ENCODE results near the gene BARHL1. TPM values are rescaled to one million over a fixed set of nuclear protein-coding genes. Genes with fewer than 3 reads are reported as not detected.

The BARHL1 gene
- total RNA-seq, 6 donors from 2014 or later = not detected

GRCh38 chr9:132591244-132591643 lies 8.8 kb downstream of the BARHL1 start:
- Histone ChIP-seq H3K27me3 (peaks cover 0 to 52% (median 33%) of the 10 kb centered on the region in 4 donors), H3K4me3 (no peak overlapping the region)
- 29 to 33% methylated on average over 5 to 6 of the region's 6 CpGs for WGBS, 2 donors

GRCh38 chr9:132591751-132592314 lies 9.4 kb downstream of the BARHL1 start:
- H3K4me1 ChIP-seq = peaks cover 0 to 21% (median 9%) of the 10 kb centered on the region in 4 donors
- DNase-seq = no peak
- peaks cover 0 to 26% (median 20%) of the 10 kb centered on the region in 4 donors for H3K36me3 ChIP-seq
- no peaks in the 10 kb centered on the region for H3K9me3 ChIP-seq
- H3K27ac ChIP-seq = no peak overlapping the region
- TF ChIP-seq POLR2AphosphoS5 (IDR thresholded peaks at IDR 0.05) (no peak), EP300 (IDR thresholded peaks at IDR 0.05) (no peak), CTCF (IDR thresholded peaks at IDR 0.05) (no peak), POLR2A (IDR thresholded peaks at IDR 0.05) (no peak)
- ATAC-seq (ENCODE audit: low FRiP score in 2 of 2) = no peak
- WGBS, 2 donors = 52 to 64% methylated on average over 9 of the region's 9 CpGs
- H3K27me3 ChIP-seq = peaks cover 0 to 46% (median 29%) of the 10 kb centered on the region in 4 donors
- H3K4me3 ChIP-seq = no peak overlapping the region

More at GRCh38 chr9:132591244-132591643, 8.8 kb downstream of the BARHL1 start:
- DNase-seq (no peak), ATAC-seq (ENCODE audit: low FRiP score in 2 of 2) (no peak)
- Histone ChIP-seq H3K36me3 (peaks cover 0 to 23% (median 19%) of the 10 kb centered on the region in 4 donors), H3K27ac (no peak overlapping the region), H3K9me3 (no peaks in the 10 kb centered on the region), H3K4me1 (peaks cover 0 to 21% (median 9%) of the 10 kb centered on the region in 4 donors)
- TF ChIP-seq EP300 (IDR thresholded peaks at IDR 0.05) (no peak), POLR2A (IDR thresholded peaks at IDR 0.05) (no peak), CTCF (IDR thresholded peaks at IDR 0.05) (no peak), POLR2AphosphoS5 (IDR thresholded peaks at IDR 0.05) (no peak)

GRCh38 chr9:132592451-132592850 lies 10.0 kb downstream of the BARHL1 start:
- Histone ChIP-seq H3K27me3 (peaks cover 0 to 40% (median 23%) of the 10 kb centered on the region in 4 donors), H3K36me3 (peaks cover 0 to 32% (median 23%) of the 10 kb centered on the region in 4 donors), H3K9me3 (no peaks in the 10 kb centered on the region), H3K27ac (no peak overlapping the region), H3K4me1 (peaks cover 0 to 21% (median 9%) of the 10 kb centered on the region in 4 donors), H3K4me3 (no peak overlapping the region)
- no peak for DNase-seq
- TF ChIP-seq POLR2A (IDR thresholded peaks at IDR 0.05) (no peak), CTCF (IDR thresholded peaks at IDR 0.05) (no peak), EP300 (IDR thresholded peaks at IDR 0.05) (no peak), POLR2AphosphoS5 (IDR thresholded peaks at IDR 0.05) (no peak)
- ATAC-seq (ENCODE audit: low FRiP score in 2 of 2) = no peak
- WGBS, 2 donors = 76 to 78% methylated on average over 8 of the region's 8 CpGs

GRCh38 chr9:132594412-132594811 lies 12.0 kb downstream of the BARHL1 start:
- Histone ChIP-seq H3K27ac (no peak overlapping the region), H3K9me3 (no peaks in the 10 kb centered on the region), H3K27me3 (peaks cover 0 to 20% (median 12%) of the 10 kb centered on the region in 4 donors), H3K4me1 (peaks cover 0 to 16% (median 8%) of the 10 kb centered on the region in 4 donors), H3K36me3 (peaks cover 0 to 41% (median 23%) of the 10 kb centered on the region in 4 donors), H3K4me3 (no peak overlapping the region)
- no peak for TF ChIP-seq POLR2AphosphoS5 (IDR thresholded peaks at IDR 0.05)
- no peak for TF ChIP-seq POLR2A (IDR thresholded peaks at IDR 0.05)
- no peak for TF ChIP-seq EP300 (IDR thresholded peaks at IDR 0.05)
- TF ChIP-seq CTCF (IDR thresholded peaks at IDR 0.05) = no peak
- no peak for DNase-seq
- no peak for ATAC-seq (ENCODE audit: low FRiP score in 2 of 2)
- WGBS, 2 donors = 91 to 94% methylated on average over 13 of the region's 13 CpGs

- TF ChIP-seq EP300 (IDR thresholded peaks at IDR 0.05) = no peak
- TF ChIP-seq POLR2AphosphoS5 (IDR thresholded peaks at IDR 0.05) = no peak
- TF ChIP-seq CTCF (IDR thresholded peaks at IDR 0.05) = no peak
- TF ChIP-seq POLR2A (IDR thresholded peaks at IDR 0.05) = no peak
- Histone ChIP-seq H3K9me3 (no peaks in the 10 kb centered on the region), H3K4me3 (no peak overlapping the region), H3K27ac (no peak overlapping the region), H3K4me1 (peaks cover 0 to 7% (median 1%) of the 10 kb centered on the region in 4 donors), H3K36me3 (peaks cover 4 to 46% (median 28%) of the 10 kb centered on the region in 4 donors), H3K27me3 (peaks cover 0 to 11% (median 6%) of the 10 kb centered on the region in 4 donors)
- 88 to 91% methylated on average over 6 of the region's 6 CpGs for WGBS, 2 donors
- ATAC-seq (ENCODE audit: low FRiP score in 2 of 2) (no peak), DNase-seq (no peak)
Measured at GRCh38 chr9:132595319-132595718, 12.9 kb downstream of the BARHL1 start.

Measured in upper lobe of left lung (tissue), 6 donors.